HG03097 (cell line): ENCODE results near the gene TNN.

Source experiments
- ATAC-seq: cut with Tn5 transposase; IDR thresholded peaks from one replicate; pipeline ENCODE4 v1.9.1; 2021; ENCODE audit not compliant: unreplicated experiment, low FRiP score

TNN gene

GRCh38 chr1:175062858-175063257, 4.8 kb upstream of the TNN start:
- no peak for ATAC-seq

- ATAC-seq = no peak
Observed at GRCh38 chr1:175070818-175071217, 3.2 kb downstream of the TNN start.

GRCh38 chr1:175071276-175071943, 3.8 kb downstream of the TNN start:
- no peak for ATAC-seq

GRCh38 chr1:175072099-175072951, 4.7 kb downstream of the TNN start:
- ATAC-seq = peak; percentile 74

- ATAC-seq = no peak
Observed at GRCh38 chr1:175073061-175073460, 5.4 kb downstream of the TNN start.

- ATAC-seq = no peak
Observed at GRCh38 chr1:175073633-175074032, 6.0 kb downstream of the TNN start.

- ATAC-seq = no peak
Observed at GRCh38 chr1:175075572-175076568, 8.2 kb downstream of the TNN start.

GRCh38 chr1:175077356-175078030, 9.9 kb downstream of the TNN start:
- ATAC-seq = no peak

GRCh38 chr1:175078629-175079028, 11.0 kb downstream of the TNN start:
- ATAC-seq = no peak

GRCh38 chr1:175079338-175079737, 11.7 kb downstream of the TNN start:
- ATAC-seq = no peak

- no peak for ATAC-seq
Observed at GRCh38 chr1:175080030-175080429, 12.4 kb downstream of the TNN start.

- ATAC-seq = no peak
Observed at GRCh38 chr1:175081983-175082382, 14.3 kb downstream of the TNN start.

- no peak for ATAC-seq
Observed at GRCh38 chr1:175088525-175088951, 20.9 kb downstream of the TNN start.

- no peak for ATAC-seq
Observed at GRCh38 chr1:175089136-175089718, 21.6 kb downstream of the TNN start.

- ATAC-seq = no peak
Observed at GRCh38 chr1:175090780-175091179, 23.1 kb downstream of the TNN start.

GRCh38 chr1:175094626-175095025, 27.0 kb downstream of the TNN start:
- ATAC-seq = no peak

- no peak for ATAC-seq
Observed at GRCh38 chr1:175095069-175095468, 27.4 kb downstream of the TNN start.

GRCh38 chr1:175095978-175096607, 28.5 kb downstream of the TNN start:
- no peak for ATAC-seq

GRCh38 chr1:175097361-175097760, 29.7 kb downstream of the TNN start:
- ATAC-seq = no peak
